HepG2 (cell line): ENCODE measurements around the gene AAMP. TPM values are rescaled to one million over a fixed set of nuclear protein-coding genes. Genes with fewer than 3 reads are reported as not detected.

Source experiments
- HIC2 ChIP-seq: sonication (generic); formaldehyde crosslinking; IDR thresholded peaks from 2 replicates; pipeline ENCODE4 v1.9.0; 2022; ENCODE audit warnings: low read depth, missing genetic modification reagents
- MLLT10 ChIP-seq: sonication (generic); formaldehyde crosslinking; IDR thresholded peaks from 2 replicates; pipeline ENCODE4 v1.4.0; 2020; ENCODE audit warnings: missing genetic modification reagents
- MNT ChIP-seq: fragments of 450-650 bp; IDR thresholded peaks from 2 replicates; pipeline ENCODE4 v1.6.1; 2016
- PHF5A ChIP-seq: IDR thresholded peaks from one replicate; pipeline ENCODE4 v1.6.1; 2018; ENCODE audit warnings: low read depth, missing genetic modification reagents; ENCODE audit not compliant: unreplicated experiment
- SOX6 ChIP-seq, 2 experiments: fragments of 450-650 bp in 1 of 2; sonication (generic) in 1 of 2; formaldehyde crosslinking in 1 of 2; IDR thresholded peaks; 2 replicates each; pipeline versions ENCODE4 v1.4.0 to v1.6.1; 2017 to 2020; ENCODE audit warnings: antibody characterized with exemption in 1 of 2, mild to moderate bottlenecking in 1 of 2, missing genetic modification reagents in 1 of 2
- SP5 ChIP-seq: IDR thresholded peaks from 2 replicates; pipeline ENCODE4 v1.6.1; 2016; ENCODE audit warnings: low read depth, borderline replicate concordance
- STAT5B ChIP-seq: sonication (generic); formaldehyde crosslinking; IDR thresholded peaks from 2 replicates; pipeline ENCODE4 v1.4.0; 2020; ENCODE audit warnings: missing genetic modification reagents
- THAP11 ChIP-seq: IDR thresholded peaks from 2 replicates; pipeline ENCODE4 v1.6.1; 2016; ENCODE audit warnings: missing biosample characterization, missing genetic modification reagents
- ZNF24 ChIP-seq: fragments of 450-650 bp; IDR thresholded peaks from 2 replicates; pipeline ENCODE4 v1.6.1; 2017; ENCODE audit warnings: antibody characterized with exemption, mild to moderate bottlenecking
- ZNF362 ChIP-seq: sonication (generic); formaldehyde crosslinking; IDR thresholded peaks from 2 replicates; pipeline ENCODE4 v1.4.0; 2020; ENCODE audit warnings: missing genetic modification reagents, mild to moderate bottlenecking, borderline replicate concordance
- ZNF547 ChIP-seq: sonication (generic); formaldehyde crosslinking; IDR thresholded peaks from 2 replicates; pipeline ENCODE4 v1.5.1; 2020; ENCODE audit warnings: mild to moderate bottlenecking, missing genetic modification reagents
- ZNF687 ChIP-seq: sonication (generic); formaldehyde crosslinking; IDR thresholded peaks from 2 replicates; pipeline ENCODE4 v1.5.1; 2020; ENCODE audit warnings: mild to moderate bottlenecking, missing genetic modification reagents, moderate library complexity
- ZNF850 ChIP-seq: sonication (generic); formaldehyde crosslinking; conservative IDR thresholded peaks from 2 replicates; pipeline ENCODE4 v1.9.0; 2021; ENCODE audit warnings: mild to moderate bottlenecking, missing genetic modification reagents
- ZUFSP ChIP-seq: sonication (generic); formaldehyde crosslinking; IDR thresholded peaks from 2 replicates; pipeline ENCODE4 v1.9.0; 2021; ENCODE audit warnings: missing genetic modification reagents, mild to moderate bottlenecking, borderline replicate concordance
- polyA plus RNA-seq, 8 experiments: library from polyadenylated mRNA; depleted of rRNA in 3 of 8; stranded (reverse) in 7 of 8; unstranded in 1 of 8; fragments of >200 nt; fragmentation: Illumina TruSeq in 4 of 8; extraction: Trizol in 4 of 8; gene quantifications; 2 replicates each; pipeline versions ENCODE4 v1.2.1 to v1.2.3, GENCODE V29; 2011 to 2016; ENCODE audit warnings: low read depth in 4 of 8, missing spikeins in 1 of 8, mixed read lengths in 1 of 8; ENCODE audit not compliant: insufficient read depth in 1 of 8
- total RNA-seq, 5 experiments: library from RNA; depleted of rRNA; stranded (reverse); fragments of >200 nt; fragmentation: Illumina TruSeq; extraction: Trizol; gene quantifications; 2 replicates each; pipeline ENCODE4 v1.2.3, GENCODE V29; 2016; ENCODE audit warnings: low read depth in 1 of 5

AAMP gene
- total and polyA plus RNA-seq, 2 of the 13 experiments (the other 11 are each of a cell fraction or from before 2014, with no cell fraction given) = 110 to 186 TPM

- TF ChIP-seq MNT (peak; percentile 41; the same call in 1 of the 2 replicates), SP5 (CRISPR knock-in tag) (0 out of 2 replicates have a peak, but pooled peaks have one; percentile 44), STAT5B (no peak), ZNF850 (CRISPR knock-in tag) (0 out of 2 replicates have a peak, but pooled peaks have one; percentile 77), PHF5A (CRISPR knock-in tag) (no peak), ZNF687 (CRISPR knock-in tag) (peak; percentile 20), SOX6 (IDR thresholded peaks at IDR 0.05) (no peak), SOX6 (CRISPR knock-in tag; IDR thresholded peaks at IDR 0.05) (peak; percentile 38; the same call in 1 of the 2 replicates), HIC2 (peak; percentile 77), ZUFSP (CRISPR knock-in tag) (no peak), MLLT10 (CRISPR knock-in tag) (no peak), ZNF24 (no peak), THAP11 (no peak), ZNF547 (peak; percentile 26; the same call in 1 of the 2 replicates), ZNF362 (CRISPR knock-in tag) (peak; percentile 99)
Observed at GRCh38 chr2:218289639-218290315, 19.8 kb upstream of the AAMP start (continued).
